CD4-positive, alpha-beta T cell treated with Interleukin-4 for 4 hours (primary cell): ENCODE measurements around the gene C12orf60.
"Not testable (repeated sequence)": the region's sequence is repeated elsewhere in the genome, so short reads cannot be mapped to it uniquely, and the experiment has no call there.

ENCODE experiments used
- DNase-seq: peaks from one replicate; pipeline ENCODE4 v3.0.0-alpha.2; 2020

C12orf60 gene

GRCh38 chr12:14803011-14803829 is at the start of gene C12orf60, which contains the start of gene WBP11:
TSS of gene C12orf60 (plus strand) at chr12:14803670. CDS start at chr12:14822936, 19,266 bp downstream.
TSS of gene WBP11 (minus strand) at chr12:14803478. CDS start at chr12:14801383, 2,095 bp downstream.
- DNase-seq, result peak; percentile 97

- no peak for DNase-seq
These were observed 46.9 kb upstream of the C12orf60 start for GRCh38 chr12:14756334-14757143.

- not testable (repeated sequence) for DNase-seq
These were observed 43.7 kb upstream of the C12orf60 start for GRCh38 chr12:14759711-14760280.

GRCh38 chr12:14765398-14765797 is 38.1 kb upstream of the C12orf60 start:
- DNase-seq, result no peak

GRCh38 chr12:14766020-14766419 is 37.5 kb upstream of the C12orf60 start:
- DNase-seq, result not testable (repeated sequence)

- no peak for DNase-seq
These were observed 36.7 kb upstream of the C12orf60 start for GRCh38 chr12:14766649-14767215.

- no peak for DNase-seq
These were observed 35.9 kb upstream of the C12orf60 start for GRCh38 chr12:14767617-14768016.

GRCh38 chr12:14768823-14769405 is 34.6 kb upstream of the C12orf60 start:
- DNase-seq, result peak; percentile 33

GRCh38 chr12:14769466-14769968 is 34.0 kb upstream of the C12orf60 start:
- DNase-seq, result no peak

- peak; percentile 89 for DNase-seq
These were observed 33.4 kb upstream of the C12orf60 start for GRCh38 chr12:14769969-14770495.

- peak; percentile 98 for DNase-seq
These were observed 32.7 kb upstream of the C12orf60 start for GRCh38 chr12:14770496-14771461.

GRCh38 chr12:14771651-14772137 is 31.8 kb upstream of the C12orf60 start:
- peak; percentile 79 for DNase-seq

- DNase-seq, result no peak
These were observed 30.5 kb upstream of the C12orf60 start for GRCh38 chr12:14772946-14773345.

GRCh38 chr12:14773685-14774073 is 29.8 kb upstream of the C12orf60 start:
- DNase-seq, result no peak

GRCh38 chr12:14774074-14774905 is 29.2 kb upstream of the C12orf60 start:
- DNase-seq, result peak; percentile 95

- DNase-seq, result peak; percentile 35
These were observed 28.4 kb upstream of the C12orf60 start for GRCh38 chr12:14774906-14775635.

GRCh38 chr12:14775636-14775980 is 27.9 kb upstream of the C12orf60 start:
- no peak for DNase-seq

GRCh38 chr12:14776236-14776961 is 27.1 kb upstream of the C12orf60 start:
- DNase-seq, result peak; percentile 10
